ENCODE data around the gene TLK2.
"Not testable (repeated sequence)": the region's sequence is repeated elsewhere in the genome, so short reads cannot be mapped to it uniquely, and the experiment has no call there.

Gene TLK2

DNA sequence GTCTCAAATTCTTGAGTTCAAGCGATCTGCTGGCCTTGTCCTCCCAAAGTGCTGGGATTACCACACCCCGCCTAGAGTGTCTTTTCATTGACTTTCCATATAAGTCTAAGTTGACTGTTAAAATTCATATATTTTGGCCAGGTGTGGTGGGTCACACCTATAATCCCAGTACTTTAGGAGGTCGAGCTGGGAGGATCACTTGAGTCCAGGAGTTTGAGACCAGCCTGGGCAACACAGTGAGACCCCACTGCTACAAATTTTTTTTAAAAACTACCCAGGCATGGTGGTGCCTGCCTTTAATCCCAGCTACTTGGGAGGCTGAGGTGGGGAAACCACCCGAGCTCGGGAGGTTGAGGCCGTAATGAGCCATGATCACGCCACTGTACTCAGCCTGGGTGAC lies 127.0 kb downstream of the TLK2 start:
- no peaks in the 10 kb centered on the region for H3K9me3 ChIP-seq (ENCODE audit: control insufficient read depth, insufficient read depth, low read depth, low read length)
- H3K27me3 ChIP-seq (ENCODE audit: control insufficient read depth, insufficient read depth, low read length), result no peaks in the 10 kb centered on the region
- no peaks in the 10 kb centered on the region for H3K4me1 ChIP-seq (ENCODE audit: control insufficient read depth, insufficient read depth, low read length)
- H3K36me3 ChIP-seq (ENCODE audit: control insufficient read depth, insufficient read depth, low read length), result peaks cover 77% of the 10 kb centered on the region
- H3K9ac ChIP-seq (ENCODE audit: low read length), result no peak overlapping the region
- no peak overlapping the region for H3K4me3 ChIP-seq (ENCODE audit: low read depth, low read length)
- H3K27ac ChIP-seq (ENCODE audit: low read depth, low read length), result no peak overlapping the region

DNA sequence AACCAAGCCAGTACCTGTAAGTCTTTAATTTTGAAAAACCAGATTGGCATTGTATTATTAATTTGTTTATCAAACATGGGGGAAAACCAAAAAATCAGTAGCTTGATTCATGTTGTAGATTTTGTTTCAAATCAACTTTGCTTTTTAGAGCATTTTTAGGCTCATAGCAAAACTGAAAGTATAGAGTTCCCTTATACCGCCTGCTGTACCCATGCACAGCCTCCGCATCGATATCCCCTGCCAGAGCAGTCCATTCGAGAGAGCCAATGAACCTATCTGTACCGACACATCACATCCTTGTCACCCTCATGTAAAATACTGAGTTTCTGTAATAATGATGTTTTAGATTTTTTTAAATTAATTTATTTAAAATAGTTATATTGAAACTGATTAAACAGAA lies 132.7 kb downstream of the TLK2 start:
- Histone ChIP-seq H3K27me3 (ENCODE audit: control insufficient read depth, insufficient read depth, low read length) (no peaks in the 10 kb centered on the region), H3K36me3 (ENCODE audit: control insufficient read depth, insufficient read depth, low read length) (peaks cover 74% of the 10 kb centered on the region), H3K4me1 (ENCODE audit: control insufficient read depth, insufficient read depth, low read length) (peaks cover 3% of the 10 kb centered on the region; the same call in 1 of the 2 replicates), H3K9me3 (ENCODE audit: control insufficient read depth, insufficient read depth, low read depth, low read length) (no peaks in the 10 kb centered on the region), H3K4me3 (ENCODE audit: low read depth, low read length) (no peak overlapping the region), H3K9ac (ENCODE audit: low read length) (no peak overlapping the region), H3K27ac (ENCODE audit: low read depth, low read length) (no peak overlapping the region)

DNA sequence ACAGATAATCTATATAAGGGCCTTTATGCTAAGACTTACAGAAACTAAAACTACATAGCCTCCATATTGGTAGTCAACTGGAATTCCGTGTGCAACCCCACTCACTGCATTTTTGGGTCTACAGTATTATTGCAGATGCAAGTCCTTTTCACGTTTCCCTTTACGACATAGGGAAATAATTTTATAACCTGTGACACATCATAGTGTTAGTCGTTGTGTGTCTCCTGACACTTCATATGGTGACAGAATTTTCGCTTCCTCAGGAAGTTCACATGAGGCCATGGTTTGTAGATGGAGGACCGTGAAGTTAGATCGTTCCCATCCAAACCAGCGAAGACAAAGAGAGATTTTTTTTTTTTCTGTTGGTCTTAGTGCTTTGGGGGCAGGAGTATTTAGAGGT lies 133.1 kb downstream of the TLK2 start:
- Histone ChIP-seq H3K9ac (ENCODE audit: low read length) (no peak overlapping the region), H3K27ac (ENCODE audit: low read depth, low read length) (no peak overlapping the region; the same call in 1 of the 2 replicates), H3K4me3 (ENCODE audit: low read depth, low read length) (no peak overlapping the region), H3K27me3 (ENCODE audit: control insufficient read depth, insufficient read depth, low read length) (no peaks in the 10 kb centered on the region), H3K36me3 (ENCODE audit: control insufficient read depth, insufficient read depth, low read length) (peaks cover 70% of the 10 kb centered on the region), H3K9me3 (ENCODE audit: control insufficient read depth, insufficient read depth, low read depth, low read length) (no peaks in the 10 kb centered on the region), H3K4me1 (ENCODE audit: control insufficient read depth, insufficient read depth, low read length) (peaks cover 4% of the 10 kb centered on the region; the same call in 1 of the 2 replicates)

DNA sequence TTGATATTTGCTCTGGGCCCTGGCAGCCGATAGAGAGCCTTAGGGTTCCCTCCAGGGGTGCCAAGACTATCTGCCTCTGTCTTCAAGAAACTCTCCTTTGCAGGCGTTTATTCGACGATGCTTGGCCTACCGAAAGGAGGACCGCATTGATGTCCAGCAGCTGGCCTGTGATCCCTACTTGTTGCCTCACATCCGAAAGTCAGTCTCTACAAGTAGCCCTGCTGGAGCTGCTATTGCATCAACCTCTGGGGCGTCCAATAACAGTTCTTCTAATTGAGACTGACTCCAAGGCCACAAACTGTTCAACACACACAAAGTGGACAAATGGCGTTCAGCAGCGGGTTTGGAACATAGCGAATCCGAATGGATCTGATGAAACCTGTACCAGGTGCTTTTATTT lies 133.7 kb downstream of the TLK2 start:
- H3K9me3 ChIP-seq (ENCODE audit: control insufficient read depth, insufficient read depth, low read depth, low read length); H3K9ac ChIP-seq (ENCODE audit: low read length); H3K4me1 ChIP-seq (ENCODE audit: control insufficient read depth, insufficient read depth, low read length); H3K4me3 ChIP-seq (ENCODE audit: low read depth, low read length); H3K27ac ChIP-seq (ENCODE audit: low read depth, low read length); H3K27me3 ChIP-seq (ENCODE audit: control insufficient read depth, insufficient read depth, low read length): not testable (repeated sequence)
- peaks cover 66% of the 10 kb centered on the region for H3K36me3 ChIP-seq (ENCODE audit: control insufficient read depth, insufficient read depth, low read length)

DNA sequence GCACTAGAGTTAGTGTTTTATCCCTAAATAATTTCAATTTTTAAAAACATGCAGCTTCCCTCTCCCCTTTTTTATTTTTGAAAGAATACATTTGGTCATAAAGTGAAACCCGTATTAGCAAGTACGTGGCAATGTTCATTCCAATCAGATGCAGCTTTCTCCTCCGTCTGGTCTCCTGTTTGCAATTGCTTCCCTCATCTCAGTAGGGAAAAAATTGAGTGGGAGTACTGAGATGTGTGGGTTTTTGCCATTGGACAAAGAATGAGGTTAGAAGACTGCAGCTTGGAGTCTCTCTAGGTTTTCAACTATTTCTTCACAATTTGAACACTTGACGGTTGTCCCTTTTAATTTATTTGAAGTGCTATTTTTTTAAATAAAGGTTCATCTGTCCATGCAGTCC lies 134.5 kb downstream of the TLK2 start:
- Histone ChIP-seq H3K36me3 (ENCODE audit: control insufficient read depth, insufficient read depth, low read length) (peaks cover 58% of the 10 kb centered on the region), H3K4me1 (ENCODE audit: control insufficient read depth, insufficient read depth, low read length) (peaks cover 17% of the 10 kb centered on the region)
- H3K9me3 ChIP-seq (ENCODE audit: control insufficient read depth, insufficient read depth, low read depth, low read length); H3K4me3 ChIP-seq (ENCODE audit: low read depth, low read length); H3K9ac ChIP-seq (ENCODE audit: low read length); H3K27ac ChIP-seq (ENCODE audit: low read depth, low read length); H3K27me3 ChIP-seq (ENCODE audit: control insufficient read depth, insufficient read depth, low read length): not testable (repeated sequence)

DNA sequence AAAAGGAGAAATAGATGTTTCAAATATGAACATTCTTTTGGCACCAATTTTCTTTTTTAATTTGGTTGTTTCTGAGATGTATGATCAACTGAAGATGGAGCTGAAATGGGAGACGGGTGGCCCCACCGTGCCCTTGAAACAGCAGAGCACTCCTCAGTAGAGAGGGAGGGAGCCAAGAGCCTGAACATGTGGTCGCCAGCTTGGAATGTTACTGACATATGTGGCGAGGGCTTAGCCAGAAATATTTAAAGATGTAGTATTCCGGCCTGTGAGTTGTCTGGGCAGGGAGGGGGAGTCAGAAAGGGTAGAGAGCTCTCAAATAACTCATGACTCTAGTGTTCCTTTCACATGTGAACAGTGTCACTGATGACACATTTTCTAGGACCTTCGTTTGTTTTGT lies 135.5 kb downstream of the TLK2 start:
- no peak overlapping the region for H3K27ac ChIP-seq (ENCODE audit: low read depth, low read length)
- H3K36me3 ChIP-seq (ENCODE audit: control insufficient read depth, insufficient read depth, low read length), result peaks cover 47% of the 10 kb centered on the region
- H3K4me3 ChIP-seq (ENCODE audit: low read depth, low read length), result no peak overlapping the region
- no peaks in the 10 kb centered on the region for H3K27me3 ChIP-seq (ENCODE audit: control insufficient read depth, insufficient read depth, low read length)
- H3K9ac ChIP-seq (ENCODE audit: low read length), result no peak overlapping the region
- H3K9me3 ChIP-seq (ENCODE audit: control insufficient read depth, insufficient read depth, low read depth, low read length), result no peaks in the 10 kb centered on the region
- H3K4me1 ChIP-seq (ENCODE audit: control insufficient read depth, insufficient read depth, low read length), result peaks cover 28% of the 10 kb centered on the region

DNA sequence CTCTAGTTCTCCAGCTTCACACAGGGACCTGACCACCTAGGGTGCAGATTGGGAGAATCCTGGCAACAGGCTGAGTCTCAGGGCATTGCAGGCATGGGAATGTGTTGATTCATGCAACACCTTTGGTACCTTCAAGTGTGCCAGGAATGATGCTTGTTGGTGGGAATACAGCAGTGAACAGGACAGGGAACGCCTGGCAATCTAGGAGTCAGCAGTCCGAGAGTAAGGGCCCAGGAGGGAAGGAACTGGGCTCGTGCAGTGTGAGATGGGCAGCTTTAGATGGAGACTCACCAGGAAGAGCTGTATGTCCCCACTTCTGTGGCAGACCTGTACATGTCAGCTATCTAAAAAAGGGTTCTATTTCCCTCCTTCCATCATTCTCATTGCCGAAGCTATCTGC lies 136.9 kb downstream of the TLK2 start:
- Histone ChIP-seq H3K27ac (ENCODE audit: low read depth, low read length) (no peak overlapping the region), H3K9me3 (ENCODE audit: control insufficient read depth, insufficient read depth, low read depth, low read length) (no peaks in the 10 kb centered on the region), H3K36me3 (ENCODE audit: control insufficient read depth, insufficient read depth, low read length) (peaks cover 33% of the 10 kb centered on the region), H3K4me1 (ENCODE audit: control insufficient read depth, insufficient read depth, low read length) (peaks cover 31% of the 10 kb centered on the region), H3K4me3 (ENCODE audit: low read depth, low read length) (no peak overlapping the region), H3K27me3 (ENCODE audit: control insufficient read depth, insufficient read depth, low read length) (no peaks in the 10 kb centered on the region), H3K9ac (ENCODE audit: low read length) (no peak overlapping the region)

DNA sequence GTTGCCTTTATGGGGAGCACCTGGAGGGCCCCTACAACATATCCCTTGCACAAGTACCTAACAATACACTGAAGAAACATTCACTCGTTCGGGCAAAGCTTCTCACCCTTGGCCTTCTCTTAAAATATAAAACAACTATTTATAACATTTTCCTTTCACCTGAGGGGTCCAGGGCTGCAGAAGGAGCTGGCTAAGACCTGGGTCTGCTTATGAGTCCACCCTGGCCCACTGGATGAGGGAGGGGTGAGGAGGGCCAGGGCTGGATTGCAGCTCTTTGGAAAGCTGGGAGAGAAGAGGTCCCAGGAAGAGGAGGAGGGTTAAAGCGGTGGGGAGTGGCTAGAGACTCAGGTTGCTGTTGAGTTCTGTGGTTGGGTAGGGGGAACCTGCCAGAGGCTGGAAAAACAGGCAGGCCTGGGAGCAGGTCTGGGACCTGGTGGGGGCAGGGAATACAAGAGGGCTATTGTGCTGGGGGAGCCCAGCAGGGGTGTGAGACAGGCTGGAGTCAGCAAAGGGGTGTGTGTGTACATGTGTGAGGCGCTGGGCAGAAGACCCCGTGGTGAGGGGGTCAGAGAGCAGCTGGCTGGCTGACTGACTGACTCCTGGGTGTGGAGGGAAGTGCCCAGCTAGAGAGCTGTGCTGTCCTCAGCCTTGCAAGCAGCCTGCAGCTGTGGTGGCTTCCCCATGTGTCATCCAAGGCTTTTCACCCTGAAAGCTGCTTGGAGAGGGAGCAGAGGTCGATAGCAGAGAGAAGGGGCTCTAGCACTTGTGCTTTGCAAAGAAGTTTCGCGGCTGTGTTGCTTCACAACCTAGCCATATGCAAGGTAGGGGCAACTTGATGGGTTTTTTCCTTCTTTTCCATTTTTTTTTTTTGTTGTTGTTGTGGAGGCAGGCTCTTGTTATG lies 138.6 kb downstream of the TLK2 start:
- Histone ChIP-seq H3K27ac (ENCODE audit: low read depth, low read length) (peak overlapping the region; percentile 64; the same call in 1 of the 2 replicates), H3K4me1 (ENCODE audit: control insufficient read depth, insufficient read depth, low read length) (peaks cover 31% of the 10 kb centered on the region), H3K27me3 (ENCODE audit: control insufficient read depth, insufficient read depth, low read length) (no peaks in the 10 kb centered on the region), H3K36me3 (ENCODE audit: control insufficient read depth, insufficient read depth, low read length) (peaks cover 17% of the 10 kb centered on the region), H3K9ac (ENCODE audit: low read length) (peak overlapping the region; percentile 74), H3K9me3 (ENCODE audit: control insufficient read depth, insufficient read depth, low read depth, low read length) (no peaks in the 10 kb centered on the region), H3K4me3 (ENCODE audit: low read depth, low read length) (peak overlapping the region; percentile 8; the same call in 1 of the 2 replicates)

DNA sequence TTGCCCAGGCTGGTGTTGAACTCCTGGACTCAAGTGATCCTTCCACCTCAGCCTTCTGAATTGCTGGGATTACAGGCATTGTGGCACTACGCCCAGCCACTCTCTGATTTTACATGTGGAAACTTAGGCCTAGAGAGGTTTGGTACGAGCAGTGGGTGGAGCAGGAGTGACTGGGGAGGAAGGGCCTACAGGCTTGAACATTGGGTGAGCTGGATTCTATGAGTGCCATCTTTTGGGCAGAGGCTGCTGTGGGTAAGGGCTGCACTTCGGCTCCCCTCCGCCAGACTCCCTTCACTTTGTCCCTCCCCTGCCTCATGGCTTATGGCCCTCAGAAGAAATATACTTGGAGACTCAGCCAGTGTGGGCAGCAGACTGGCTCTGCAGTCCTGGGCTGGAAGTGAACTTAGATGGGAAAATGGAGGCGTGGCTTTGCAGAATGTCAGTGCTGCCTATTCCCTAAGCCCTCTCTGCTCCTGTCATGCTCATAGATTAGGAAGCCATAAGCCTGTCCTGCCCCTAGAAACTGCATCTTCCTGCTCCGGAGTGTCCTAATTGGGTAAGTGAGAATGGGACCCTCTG lies 139.4 kb downstream of the TLK2 start:
- Histone ChIP-seq H3K4me1 (ENCODE audit: control insufficient read depth, insufficient read depth, low read length) (peaks cover 31% of the 10 kb centered on the region), H3K9me3 (ENCODE audit: control insufficient read depth, insufficient read depth, low read depth, low read length) (no peaks in the 10 kb centered on the region), H3K27ac (ENCODE audit: low read depth, low read length) (peak overlapping the region; percentile 64; the same call in 1 of the 2 replicates), H3K36me3 (ENCODE audit: control insufficient read depth, insufficient read depth, low read length) (peaks cover 15% of the 10 kb centered on the region), H3K27me3 (ENCODE audit: control insufficient read depth, insufficient read depth, low read length) (no peaks in the 10 kb centered on the region), H3K4me3 (ENCODE audit: low read depth, low read length) (no peak overlapping the region; the same call in 1 of the 2 replicates), H3K9ac (ENCODE audit: low read length) (peak overlapping the region; percentile 74)

DNA sequence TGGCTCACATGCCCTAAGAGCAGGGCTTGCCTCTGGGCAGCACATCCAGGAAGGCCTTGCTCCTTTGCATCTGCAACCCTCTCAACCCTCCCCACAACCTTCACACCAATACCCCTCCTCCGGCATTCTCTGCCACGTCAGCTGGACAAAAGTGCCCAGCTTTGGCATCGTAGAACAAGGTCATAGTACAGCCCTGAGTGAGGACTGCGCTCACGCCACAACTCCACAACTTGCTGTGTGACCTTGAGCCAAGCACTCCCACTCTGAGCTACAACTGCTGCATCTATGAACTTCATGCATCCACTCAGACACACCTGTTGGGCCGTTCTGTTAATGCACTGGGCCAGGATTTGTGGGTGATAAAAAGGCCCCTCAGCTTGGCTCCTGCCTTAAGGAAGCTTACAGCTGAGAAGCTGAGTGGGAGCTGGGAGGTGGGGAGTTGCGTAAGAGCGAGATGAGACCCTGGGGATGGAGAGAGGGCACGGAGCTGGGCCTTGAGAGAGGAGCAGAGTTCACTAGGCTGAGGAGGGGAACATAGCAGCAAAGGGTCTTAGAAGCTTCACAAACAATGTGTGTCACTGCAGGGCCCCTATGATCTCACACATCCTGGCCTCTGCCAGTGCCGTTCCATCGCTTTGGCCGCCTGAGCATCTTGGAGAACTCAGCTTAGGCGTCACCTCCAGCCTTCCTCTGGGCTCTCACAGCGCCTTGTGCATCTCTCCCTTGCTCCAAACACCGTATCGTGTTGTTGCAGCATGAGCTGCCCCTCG lies 140.2 kb downstream of the TLK2 start:
- no peaks in the 10 kb centered on the region for H3K27me3 ChIP-seq (ENCODE audit: control insufficient read depth, insufficient read depth, low read length)
- H3K9ac ChIP-seq (ENCODE audit: low read length), result no peak overlapping the region
- no peak overlapping the region for H3K27ac ChIP-seq (ENCODE audit: low read depth, low read length)
- peaks cover 31% of the 10 kb centered on the region for H3K4me1 ChIP-seq (ENCODE audit: control insufficient read depth, insufficient read depth, low read length)
- H3K4me3 ChIP-seq (ENCODE audit: low read depth, low read length), result no peak overlapping the region
- H3K36me3 ChIP-seq (ENCODE audit: control insufficient read depth, insufficient read depth, low read length), result peaks cover 15% of the 10 kb centered on the region
- H3K9me3 ChIP-seq (ENCODE audit: control insufficient read depth, insufficient read depth, low read depth, low read length), result no peaks in the 10 kb centered on the region

Data from HUES6 (cell line).